Activated CD4-positive, CD25-positive, alpha-beta regulatory T cell treated with anti-CD3 and anti-CD28 coated beads, Interleukin-2, amount 50 U/mL, for 72 hours (primary cell): ENCODE data around the gene MYOG.

Experiments used
- DNase-seq: peaks from one replicate; pipeline ENCODE4 v3.0.0; 2021

Gene MYOG

GRCh38 chr1:203069030-203069747 lies 16.6 kb downstream of the MYOG start:
- no peak for DNase-seq

- DNase-seq, result no peak
These were observed 18.8 kb downstream of the MYOG start for GRCh38 chr1:203066965-203067364.

GRCh38 chr1:203065986-203066385 lies 19.8 kb downstream of the MYOG start:
- no peak for DNase-seq

- no peak for DNase-seq
These were observed 20.6 kb downstream of the MYOG start for GRCh38 chr1:203065191-203065590.

- no peak for DNase-seq
These were observed 22.5 kb downstream of the MYOG start for GRCh38 chr1:203063287-203063686.

GRCh38 chr1:203060115-203060514 lies 25.7 kb downstream of the MYOG start:
- no peak for DNase-seq

GRCh38 chr1:203059485-203059884 lies 26.3 kb downstream of the MYOG start:
- no peak for DNase-seq

GRCh38 chr1:203058676-203058935 lies 27.2 kb downstream of the MYOG start:
- DNase-seq, result no peak

GRCh38 chr1:203057911-203058675 lies 27.7 kb downstream of the MYOG start:
- no peak for DNase-seq

- no peak for DNase-seq
These were observed 29.3 kb downstream of the MYOG start for GRCh38 chr1:203056516-203056915.

GRCh38 chr1:203056012-203056411 lies 29.8 kb downstream of the MYOG start:
- no peak for DNase-seq

- DNase-seq, result no peak
These were observed 30.5 kb downstream of the MYOG start for GRCh38 chr1:203055161-203055799.

- DNase-seq, result no peak
These were observed 31.2 kb downstream of the MYOG start for GRCh38 chr1:203054642-203055041.

- DNase-seq, result no peak
These were observed 31.6 kb downstream of the MYOG start for GRCh38 chr1:203054184-203054583.

- no peak for DNase-seq
These were observed 33.2 kb downstream of the MYOG start for GRCh38 chr1:203052601-203053000.

GRCh38 chr1:203051841-203052324 lies 33.9 kb downstream of the MYOG start:
- DNase-seq, result no peak

- no peak for DNase-seq
These were observed 35.0 kb downstream of the MYOG start for GRCh38 chr1:203050826-203051225.

GRCh38 chr1:203049576-203050180 lies 36.1 kb downstream of the MYOG start:
- DNase-seq, result no peak

GRCh38 chr1:203049077-203049476 lies 36.7 kb downstream of the MYOG start:
- DNase-seq, result no peak

GRCh38 chr1:203048555-203049051 lies 37.2 kb downstream of the MYOG start:
- no peak for DNase-seq

GRCh38 chr1:203048086-203048485 lies 37.7 kb downstream of the MYOG start:
- DNase-seq, result no peak

GRCh38 chr1:203046984-203047630 lies 38.7 kb downstream of the MYOG start:
- DNase-seq, result no peak
